ENCODE results near the gene THADA. TPM values are rescaled to one million over a fixed set of nuclear protein-coding genes. Genes with fewer than 3 reads are reported as not detected.

The THADA gene
- total RNA-seq, 1 experiment from 2014 or later: 20.1 TPM

DNA sequence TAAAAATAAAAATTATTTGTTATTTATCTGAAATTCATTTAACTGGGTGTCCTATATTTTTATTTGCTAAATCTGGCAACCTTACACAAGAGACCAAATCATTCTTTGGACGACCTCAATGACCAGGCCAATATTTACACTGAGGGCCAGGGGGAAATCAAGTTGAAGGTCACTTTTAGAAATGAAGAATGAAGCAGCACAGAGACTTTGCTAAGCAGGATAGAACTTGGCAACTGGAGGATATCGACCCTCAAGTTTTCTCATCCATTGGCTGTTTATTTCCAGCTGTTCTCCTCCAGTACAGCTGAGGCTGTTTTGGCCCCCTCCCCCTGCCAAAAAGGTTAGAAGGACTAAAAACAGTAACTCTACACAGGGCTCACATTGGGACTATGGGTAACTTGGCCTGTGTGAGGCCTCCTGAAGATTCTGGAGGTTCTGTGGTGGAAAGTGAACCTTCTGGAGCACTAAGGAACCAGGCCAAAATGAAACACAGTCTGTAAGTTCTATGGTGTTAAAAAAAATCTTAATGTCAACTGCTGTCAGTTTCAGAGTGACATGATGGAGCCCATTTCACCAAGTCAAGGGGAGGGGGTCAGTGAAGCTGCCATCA is 337.2 kb downstream of the THADA start:
- no CpG with 5 or more reads among the region's 2 CpGs for WGBS (ENCODE audit: extremely low coverage, insufficient read length, low lambda C conversion rate)
- Histone ChIP-seq H2BK20ac (ENCODE audit: low read depth, low read length, poor library complexity, severe bottlenecking) (no peak overlapping the region), H3K56ac (ENCODE audit: insufficient read length, low read depth, low read length) (no peak overlapping the region), H2AK5ac (ENCODE audit: insufficient read length, low read length) (no peak overlapping the region), H4K8ac (replicated peaks; ENCODE audit: insufficient read length, low read depth, low read length) (no peak overlapping the region), H3T11ph (ENCODE audit: low read length) (no peak overlapping the region), H3K4ac (ENCODE audit: low read depth, low read length) (no peak overlapping the region), H3K18ac (ENCODE audit: insufficient read length, low read depth, low read length) (no peak overlapping the region), H2BK120ac (ENCODE audit: low read depth, low read length, poor library complexity, severe bottlenecking) (no peak overlapping the region), H2BK15ac (ENCODE audit: low read depth, low read length) (no peak overlapping the region), H2BK5ac (ENCODE audit: insufficient read length, low read length) (no peak overlapping the region), H3K79me2 (ENCODE audit: insufficient read depth, low read length) (no peaks in the 10 kb centered on the region), H3K27me3 (ENCODE audit: insufficient read depth, low read length) (no peaks in the 10 kb centered on the region), H3K23ac (ENCODE audit: insufficient read length, low read depth, low read length) (no peak overlapping the region), H3K79me1 (ENCODE audit: insufficient read depth, low read depth, low read length, poor library complexity, severe bottlenecking) (no peaks in the 10 kb centered on the region), H2BK12ac (ENCODE audit: insufficient read length, low read depth, low read length) (no peak overlapping the region), H3K4me2 (ENCODE audit: insufficient read depth, insufficient read length, low read length) (no peak overlapping the region), H3K9me3 (ENCODE audit: control insufficient read depth, low read depth, low read length) (no peaks in the 10 kb centered on the region), H3K27ac (ENCODE audit: insufficient read length, low read depth, low read length) (no peak overlapping the region), H4K91ac (ENCODE audit: insufficient read length, low read depth, low read length) (no peak overlapping the region), H3K4me1 (ENCODE audit: insufficient read depth, low read length) (no peaks in the 10 kb centered on the region), H4K20me1 (ENCODE audit: control insufficient read depth, insufficient read depth, insufficient read length) (no peaks in the 10 kb centered on the region), H2AFZ (ENCODE audit: low read length) (no peak overlapping the region), H3K14ac (ENCODE audit: insufficient read depth, low read length) (no peak overlapping the region), H3K9ac (ENCODE audit: extremely low read depth, insufficient read length, low read length) (no peak overlapping the region), H3K23me2 (ENCODE audit: insufficient read length, low read depth, low read length, poor library complexity, severe bottlenecking) (no peaks in the 10 kb centered on the region), H4K5ac (ENCODE audit: insufficient read length, low read depth, low read length) (no peak overlapping the region)
- peaks cover 4 to 5% of the 10 kb centered on the region in 2 experiments; a peak in 3 of 4 replicates for H3K4me1 Mint-ChIP-seq
- no peak for DNase-seq
- no peak overlapping the region for H3K27ac Mint-ChIP-seq
- H3K27me3 Mint-ChIP-seq (ENCODE audit: low read depth): no peaks in the 10 kb centered on the region
- TF ChIP-seq, protein P1, sequence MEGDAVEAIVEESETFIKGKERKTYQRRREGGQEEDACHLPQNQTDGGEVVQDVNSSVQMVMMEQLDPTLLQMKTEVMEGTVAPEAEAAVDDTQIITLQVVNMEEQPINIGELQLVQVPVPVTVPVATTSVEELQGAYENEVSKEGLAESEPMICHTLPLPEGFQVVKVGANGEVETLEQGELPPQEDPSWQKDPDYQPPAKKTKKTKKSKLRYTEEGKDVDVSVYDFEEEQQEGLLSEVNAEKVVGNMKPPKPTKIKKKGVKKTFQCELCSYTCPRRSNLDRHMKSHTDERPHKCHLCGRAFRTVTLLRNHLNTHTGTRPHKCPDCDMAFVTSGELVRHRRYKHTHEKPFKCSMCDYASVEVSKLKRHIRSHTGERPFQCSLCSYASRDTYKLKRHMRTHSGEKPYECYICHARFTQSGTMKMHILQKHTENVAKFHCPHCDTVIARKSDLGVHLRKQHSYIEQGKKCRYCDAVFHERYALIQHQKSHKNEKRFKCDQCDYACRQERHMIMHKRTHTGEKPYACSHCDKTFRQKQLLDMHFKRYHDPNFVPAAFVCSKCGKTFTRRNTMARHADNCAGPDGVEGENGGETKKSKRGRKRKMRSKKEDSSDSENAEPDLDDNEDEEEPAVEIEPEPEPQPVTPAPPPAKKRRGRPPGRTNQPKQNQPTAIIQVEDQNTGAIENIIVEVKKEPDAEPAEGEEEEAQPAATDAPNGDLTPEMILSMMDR (conservative IDR thresholded peaks at IDR 0.05): no peak
- H3K9me3 Mint-ChIP-seq: no peaks in the 10 kb centered on the region
- H3K4me3 Mint-ChIP-seq: no peak overlapping the region
- H3K36me3 Mint-ChIP-seq (ENCODE audit: insufficient read depth in 1 of 3, low read depth in 3 of 3): no peaks in the 10 kb centered on the region; a peak in 2 of 7 replicates

All from H9 (cell line).